Fibroblast of lung (primary cell): ENCODE results near the gene BATF. TPM values are rescaled to one million over a fixed set of nuclear protein-coding genes. Genes with fewer than 3 reads are reported as not detected.

Experiments
- DNase-seq, 2 donors: peaks; one replicate each; pipeline versions ENCODE4 v3.0.0 to v3.0.0-alpha.2; 2010; ENCODE audit warnings: low read depth in 2 of 2
- H2AFZ ChIP-seq: 2 replicates; pipeline ENCODE4 v1.5.1; 2012; ENCODE audit warnings: low read length, control low read depth, inconsistent platforms
- H3K27ac ChIP-seq: 2 replicates; pipeline ENCODE4 v1.5.1; 2011; ENCODE audit warnings: low read length, control low read depth; ENCODE audit not compliant: insufficient read depth
- H3K27me3 ChIP-seq: 2 replicates; pipeline ENCODE4 v1.5.1; 2011; ENCODE audit warnings: mild to moderate bottlenecking, low read length; ENCODE audit not compliant: control insufficient read depth, insufficient read depth
- H3K36me3 ChIP-seq: 2 replicates; pipeline ENCODE4 v1.5.1; 2011; ENCODE audit warnings: low read length; ENCODE audit not compliant: control insufficient read depth, insufficient read depth
- H3K4me1 ChIP-seq: 2 replicates; pipeline ENCODE4 v1.5.1; 2011; ENCODE audit warnings: low read length; ENCODE audit not compliant: control insufficient read depth, insufficient read depth; ENCODE audit errors: extremely low read depth
- H3K4me2 ChIP-seq: 2 replicates; pipeline ENCODE4 v1.5.1; 2011; ENCODE audit warnings: low read length, control low read depth; ENCODE audit not compliant: insufficient read depth; ENCODE audit errors: extremely low read depth
- H3K4me3 ChIP-seq, 4 experiments: fragments of 200-600 bp in 1 of 4; sonication (generic) in 1 of 4; replicated peaks in 1 of 4; 2 replicates each; pipeline ENCODE4 v1.5.1; 2011 to 2016; ENCODE audit warnings: low read length in 4 of 4, low read depth in 3 of 4, mild to moderate bottlenecking in 3 of 4, control low read depth in 2 of 4, inconsistent platforms in 1 of 4, mixed read lengths in 1 of 4; ENCODE audit not compliant: insufficient read depth in 1 of 4; ENCODE audit errors: control extremely low read depth in 1 of 4
- H3K79me2 ChIP-seq: 2 replicates; pipeline ENCODE4 v1.5.1; 2012; ENCODE audit warnings: mild to moderate bottlenecking, low read length, inconsistent platforms; ENCODE audit not compliant: control insufficient read depth, insufficient read depth
- H3K9ac ChIP-seq: 2 replicates; pipeline ENCODE4 v1.5.1; 2011; ENCODE audit warnings: mild to moderate bottlenecking, low read length, control low read depth; ENCODE audit not compliant: insufficient read depth
- H3K9me3 ChIP-seq: 2 replicates; pipeline ENCODE4 v1.5.1; 2012; ENCODE audit warnings: low read depth, low read length; ENCODE audit not compliant: control insufficient read depth, insufficient read depth
- H4K20me1 ChIP-seq: 2 replicates; pipeline ENCODE4 v1.5.1; 2011; ENCODE audit warnings: low read length; ENCODE audit not compliant: control insufficient read depth, insufficient read depth; ENCODE audit errors: extremely low read depth
- EZH2 ChIP-seq: IDR thresholded peaks from 2 replicates; pipeline ENCODE4 v1.5.1; 2012; ENCODE audit warnings: low read length, control low read depth, mild to moderate bottlenecking; ENCODE audit errors: missing control alignments
- polyA plus RNA-seq, 2 donors: library from polyadenylated mRNA; depleted of rRNA in 1 of 2; stranded (reverse) in 1 of 2; unstranded in 1 of 2; fragments of >200 nt; gene quantifications; 2 replicates each; pipeline ENCODE4 v1.2.1, GENCODE V29; 2011 to 2012; ENCODE audit warnings: missing spikeins in 1 of 2
- total RNA-seq: library from RNA; depleted of rRNA; stranded (reverse); fragments of >200 nt; gene quantifications from 2 replicates; pipeline ENCODE4 v1.2.1, GENCODE V29; 2014
- TF ChIP-seq, protein P1 (sequence below), 2 donors: IDR thresholded peaks in 1 of 2; conservative IDR thresholded peaks in 1 of 2; 1 replicate in 1 of 2; 2 replicates in 1 of 2; pipeline ENCODE4 v1.5.1; 2011 to 2012; ENCODE audit warnings: low read length in 2 of 2, control low read depth in 1 of 2, inconsistent platforms in 1 of 2, low read depth in 1 of 2, mild to moderate bottlenecking in 1 of 2

The BATF gene
- total and polyA plus RNA-seq, 2 donors (not counting 1 experiment from before 2014, with no cell fraction given) = 0.50 TPM; not detected in 1

DNA sequence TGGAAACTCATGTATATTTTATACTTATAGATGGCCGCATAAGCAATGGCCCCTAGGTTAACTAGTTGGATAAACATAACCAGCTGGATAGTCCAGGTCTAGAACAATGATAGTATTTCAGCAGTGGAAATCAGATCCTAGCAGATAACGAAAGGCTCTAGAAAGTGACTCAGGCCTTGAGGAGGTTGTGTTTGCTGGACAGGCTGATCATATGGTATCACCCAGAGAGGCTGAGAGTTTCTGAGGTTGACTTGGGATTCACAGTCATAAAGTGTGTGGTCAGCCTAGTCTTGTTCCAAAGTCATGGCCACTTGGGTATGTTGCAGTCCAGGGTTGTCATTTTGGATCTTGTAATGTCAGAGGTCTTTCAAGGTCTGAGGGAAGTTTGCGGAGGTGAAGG is 73.0 kb downstream of the BATF start:
- no peaks in the 10 kb centered on the region for H4K20me1 ChIP-seq
- H3K27me3 ChIP-seq = no peaks in the 10 kb centered on the region
- H2AFZ ChIP-seq = no peak overlapping the region
- no peaks in the 10 kb centered on the region for H3K4me1 ChIP-seq
- H3K9ac ChIP-seq = no peak overlapping the region
- no peak overlapping the region for H3K27ac ChIP-seq
- H3K79me2 ChIP-seq = no peaks in the 10 kb centered on the region
- H3K4me3 ChIP-seq = no peak overlapping the region
- TF ChIP-seq, protein P1, sequence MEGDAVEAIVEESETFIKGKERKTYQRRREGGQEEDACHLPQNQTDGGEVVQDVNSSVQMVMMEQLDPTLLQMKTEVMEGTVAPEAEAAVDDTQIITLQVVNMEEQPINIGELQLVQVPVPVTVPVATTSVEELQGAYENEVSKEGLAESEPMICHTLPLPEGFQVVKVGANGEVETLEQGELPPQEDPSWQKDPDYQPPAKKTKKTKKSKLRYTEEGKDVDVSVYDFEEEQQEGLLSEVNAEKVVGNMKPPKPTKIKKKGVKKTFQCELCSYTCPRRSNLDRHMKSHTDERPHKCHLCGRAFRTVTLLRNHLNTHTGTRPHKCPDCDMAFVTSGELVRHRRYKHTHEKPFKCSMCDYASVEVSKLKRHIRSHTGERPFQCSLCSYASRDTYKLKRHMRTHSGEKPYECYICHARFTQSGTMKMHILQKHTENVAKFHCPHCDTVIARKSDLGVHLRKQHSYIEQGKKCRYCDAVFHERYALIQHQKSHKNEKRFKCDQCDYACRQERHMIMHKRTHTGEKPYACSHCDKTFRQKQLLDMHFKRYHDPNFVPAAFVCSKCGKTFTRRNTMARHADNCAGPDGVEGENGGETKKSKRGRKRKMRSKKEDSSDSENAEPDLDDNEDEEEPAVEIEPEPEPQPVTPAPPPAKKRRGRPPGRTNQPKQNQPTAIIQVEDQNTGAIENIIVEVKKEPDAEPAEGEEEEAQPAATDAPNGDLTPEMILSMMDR (conservative IDR thresholded peaks at IDR 0.05 in 1 of 2, IDR thresholded peaks at IDR 0.05 in 1 of 2; ENCODE audit: low read depth in 1 of 2, low read length in 2 of 2) = no peak
- no peak for TF ChIP-seq EZH2
- no peaks in the 10 kb centered on the region for H3K9me3 ChIP-seq
- no peak overlapping the region for H3K4me2 ChIP-seq
- H3K36me3 ChIP-seq = no peaks in the 10 kb centered on the region
- no peak for DNase-seq

Other genes starting within 250 kb of the BATF start
- gene FOS, start 243.6 kb upstream of the BATF start, total RNA-seq = 71.4 and 178 TPM in 2 replicates
- 24.6 and 347 TPM in 2 replicates for gene FOS, start 243.6 kb upstream of the BATF start, polyA plus RNA-seq
- gene JDP2, start 94.4 kb upstream of the BATF start, total RNA-seq = 86.3 and 95.3 TPM in 2 replicates
- 32.4 and 40.8 TPM in 2 replicates for gene JDP2, start 94.4 kb upstream of the BATF start, polyA plus RNA-seq
- 2.1 and 7.3 TPM in 2 replicates for gene FLVCR2, start 56.2 kb downstream of the BATF start, total RNA-seq
- gene FLVCR2, start 56.2 kb downstream of the BATF start, polyA plus RNA-seq = 4.1 and 7.0 TPM in 2 replicates
- 5.1 and 13.5 TPM in 2 replicates for gene ERG28, start 138.4 kb downstream of the BATF start, total RNA-seq
- 31.9 and 43.9 TPM in 2 replicates for gene ERG28, start 138.4 kb downstream of the BATF start, polyA plus RNA-seq
- gene TTLL5, start 138.8 kb downstream of the BATF start, total RNA-seq = 18.2 and 23.8 TPM in 2 replicates
- 14.0 and 16.1 TPM in 2 replicates for gene TTLL5, start 138.8 kb downstream of the BATF start, polyA plus RNA-seq